AG04450 (cell line): Measurements from ENCODE around the gene GTF2A1. TPM values are rescaled to one million over a fixed set of nuclear protein-coding genes. Genes with fewer than 3 reads are reported as not detected.
"Not testable (repeated sequence)": the region's sequence is repeated elsewhere in the genome, so short reads cannot be mapped to it uniquely, and the experiment has no call there.

Experiments used
- CTCF ChIA-PET: fragments of 300-600, 350-600 bp; formaldehyde crosslinking; extraction: SDS; loops from one replicate; lab custom pipeline; 2022; ENCODE audit warnings: antibody characterized with exemption, inconsistent platforms; lab: Charles Lee
- POLR2A ChIA-PET: fragments of 350-600 bp; formaldehyde crosslinking; extraction: SDS; loops from one replicate; lab custom pipeline; 2021; ENCODE audit warnings: antibody characterized with exemption, inconsistent platforms; lab: Yijun Ruan, JAX
- DNase-seq: peaks from one replicate; pipeline ENCODE4 v3.0.0-alpha.2; 2011; ENCODE audit warnings: low read depth, low spot score
- H3K27ac ChIP-seq: one replicate; pipeline ENCODE4 v1.5.1; 2012; ENCODE audit warnings: low read depth, low read length, control low read depth
- H3K27me3 ChIP-seq: one replicate; pipeline ENCODE4 v1.6.0; 2012; ENCODE audit warnings: low read length; ENCODE audit not compliant: control insufficient read depth, insufficient read depth
- H3K4me3 ChIP-seq: 2 replicates; pipeline ENCODE4 v1.5.1; 2011; ENCODE audit warnings: mild to moderate bottlenecking, low read depth, low read length, control low read depth
- H3K9me3 ChIP-seq: 2 replicates; pipeline ENCODE4 v1.5.1; 2012; ENCODE audit warnings: low read length; ENCODE audit not compliant: control insufficient read depth, insufficient read depth
- CTCF ChIP-seq: IDR thresholded peaks from 2 replicates; pipeline ENCODE4 v1.5.1; 2011; ENCODE audit warnings: low read depth, low read length, control low read depth, inconsistent platforms
- polyA plus RNA-seq: library from polyadenylated mRNA; depleted of rRNA; stranded (reverse); fragments of >200 nt; gene quantifications from 2 replicates; pipeline ENCODE4 v1.2.3, GENCODE V29; 2011

Gene GTF2A1
- polyA plus RNA-seq, 1 experiment: 22.9 TPM

- Histone ChIP-seq H3K27ac (no peak overlapping the region), H3K9me3 (no peaks in the 10 kb centered on the region), H3K27me3 (no peaks in the 10 kb centered on the region), H3K4me3 (no peak overlapping the region)
- ChIA-PET POLR2A (no interaction called here), CTCF (no interaction called here)
- no peak for DNase-seq
- no peak for TF ChIP-seq CTCF
Measured at GRCh38 chr14:81256289-81256960, 35.7 kb upstream of the GTF2A1 start.

- H3K4me3 ChIP-seq: no peak overlapping the region
- 0 out of 2 replicates have a peak, but pooled peaks cover 1% of the 10 kb centered on the region for H3K9me3 ChIP-seq
- H3K27me3 ChIP-seq: no peaks in the 10 kb centered on the region
- TF ChIP-seq CTCF: no peak
- H3K27ac ChIP-seq: no peak overlapping the region
- ChIA-PET CTCF (interaction anchor here (1.6 kb wide), 1 partner anchor 16 kb away, joined by 7 read pairs; no protein-coding TSS in a partner anchor), POLR2A (no interaction called here)
- no peak for DNase-seq
Measured at GRCh38 chr14:81252278-81252677, 31.5 kb upstream of the GTF2A1 start.

GRCh38 chr14:81247271-81247766 lies 26.6 kb upstream of the GTF2A1 start:
- H3K27ac ChIP-seq: no peak overlapping the region
- TF ChIP-seq CTCF: no peak
- no peaks in the 10 kb centered on the region for H3K27me3 ChIP-seq
- DNase-seq: no peak
- ChIA-PET CTCF (no interaction called here), POLR2A (no interaction called here)
- peaks cover 9% of the 10 kb centered on the region; the same call in 1 of the 2 replicates for H3K9me3 ChIP-seq
- no peak overlapping the region for H3K4me3 ChIP-seq

- Histone ChIP-seq H3K27ac (no peak overlapping the region), H3K27me3 (no peaks in the 10 kb centered on the region), H3K4me3 (no peak overlapping the region), H3K9me3 (peaks cover 9% of the 10 kb centered on the region; the same call in 1 of the 2 replicates)
- ChIA-PET POLR2A (no interaction called here), CTCF (no interaction called here)
- no peak for DNase-seq
- no peak for TF ChIP-seq CTCF
Measured at GRCh38 chr14:81246461-81247270, 25.9 kb upstream of the GTF2A1 start.

- CTCF ChIA-PET: no interaction called here
- Histone ChIP-seq H3K27me3 (no peaks in the 10 kb centered on the region), H3K27ac (no peak overlapping the region), H3K4me3 (no peak overlapping the region), H3K9me3 (peaks cover 9% of the 10 kb centered on the region; the same call in 1 of the 2 replicates)
- DNase-seq: no peak
- POLR2A ChIA-PET: no interaction called here
- no peak for TF ChIP-seq CTCF
Measured at GRCh38 chr14:81245771-81246170, 25.0 kb upstream of the GTF2A1 start.

GRCh38 chr14:81244431-81244830 lies 23.7 kb upstream of the GTF2A1 start:
- DNase-seq, H3K9me3 ChIP-seq, CTCF ChIA-PET, H3K27ac ChIP-seq, POLR2A ChIA-PET, H3K27me3 ChIP-seq, H3K4me3 ChIP-seq: not testable (repeated sequence)
